ENCODE measurements around the gene TBCK. TPM values are rescaled to one million over a fixed set of nuclear protein-coding genes. Genes with fewer than 3 reads are reported as not detected.

The TBCK gene
- total and polyA plus RNA-seq, 9 of the 15 experiments (the other 6 are each of a cell fraction or from before 2014, with no cell fraction given) = 5.3 to 26.6 (median 16.2) TPM

DNA sequence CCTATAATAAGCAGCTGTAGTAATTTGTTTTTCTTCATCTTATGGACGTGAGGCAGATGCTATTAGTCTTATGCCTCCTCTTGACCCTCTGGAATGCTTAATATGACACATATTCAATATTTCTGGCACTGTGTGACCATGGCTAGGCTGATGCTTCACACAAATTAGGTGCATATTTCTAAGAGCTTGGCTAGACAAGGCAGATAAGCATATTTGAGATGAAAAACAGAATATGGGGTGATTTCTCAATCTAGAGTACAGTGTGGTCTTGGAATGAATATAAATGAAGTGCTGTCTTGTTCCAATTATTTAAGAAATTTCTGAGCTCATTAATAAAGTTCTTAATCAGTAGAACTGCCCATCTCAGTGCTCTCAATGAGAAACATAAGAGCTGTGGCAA is 264.5 kb downstream of the TBCK start:
- intact Hi-C loops (cut with micrococcal nuclease) (no loop called here), in situ Hi-C loops (cut with MboI) (no loop called here)
- TF ChIP-seq SMAD4 (CRISPR knock-in tag; conservative IDR thresholded peaks at IDR 0.05) (no peak), CREBBP (IDR thresholded peaks at IDR 0.05; ENCODE audit: low read depth, low read length) (no peak), SOX6 (IDR thresholded peaks at IDR 0.05) (no peak)
- BruUV-seq (replicated peaks) = no TSS peak
- H3K9ac ChIP-seq (ENCODE audit: insufficient read depth in 1 of 2, low read depth in 2 of 2, low read length in 2 of 2) = no peak overlapping the region
- FAIRE-seq = no peak
- 0% methylated on average over 1 of the region's 1 CpG for WGBS (ENCODE audit: insufficient coverage, low coverage, missing lambda C conversion rate)
- H3K9me1 ChIP-seq (ENCODE audit: control insufficient read depth, insufficient read depth, low read length) = no peaks in the 10 kb centered on the region
- H3K79me2 ChIP-seq (ENCODE audit: control insufficient read depth, insufficient read depth, low read length) = no peaks in the 10 kb centered on the region
- no peak for ATAC-seq
- no peak overlapping the region for H3K4me3 ChIP-seq
- H3K9me3 ChIP-seq (replicated peaks; ENCODE audit: control insufficient read depth, insufficient read depth, low read depth, low read length) = no peaks in the 10 kb centered on the region
- no peaks in the 10 kb centered on the region for H4K20me1 ChIP-seq (replicated peaks; ENCODE audit: control insufficient read depth, insufficient read depth, low read length)
- CTCF ChIA-PET (ENCODE audit: low intra/inter-chr PET ratio) = no interaction called here
- no peaks in the 10 kb centered on the region for H3K27me3 ChIP-seq (ENCODE audit: control insufficient read depth in 2 of 2, insufficient read depth in 2 of 2, low read length in 2 of 2)
- no peak overlapping the region for H3K4me2 ChIP-seq (ENCODE audit: insufficient read depth, low read length)
- no peaks in the 10 kb centered on the region for H3K4me1 ChIP-seq (replicated peaks in 1 of 2; ENCODE audit: control insufficient read depth in 2 of 2, insufficient read depth in 2 of 2, low read length in 2 of 2)
- H3K27ac ChIP-seq (ENCODE audit: extremely low read depth, low read depth, low read length) = no peak overlapping the region
- H3K36me3 ChIP-seq (ENCODE audit: control insufficient read depth, insufficient read depth, low read length) = no peaks in the 10 kb centered on the region
- no peak for DNase-seq (ENCODE audit: extremely low read depth in 1 of 4, low spot score in 3 of 4)
- POLR2A ChIA-PET = no interaction called here
- H2AFZ ChIP-seq (ENCODE audit: low read depth, low read length) = no peak overlapping the region

- ChIA-PET POLR2A (no interaction called here), CTCF (ENCODE audit: low intra/inter-chr PET ratio) (no interaction called here)
- intact Hi-C loops (cut with micrococcal nuclease) (no loop called here), in situ Hi-C loops (cut with MboI) (no loop called here)
- Histone ChIP-seq H3K9me3 (replicated peaks; ENCODE audit: control insufficient read depth, insufficient read depth, low read depth, low read length) (no peaks in the 10 kb centered on the region), H3K4me3 (no peak overlapping the region), H3K4me1 (replicated peaks in 1 of 2; ENCODE audit: control insufficient read depth in 2 of 2, insufficient read depth in 2 of 2, low read length in 2 of 2) (no peaks in the 10 kb centered on the region), H3K79me2 (ENCODE audit: control insufficient read depth, insufficient read depth, low read length) (no peaks in the 10 kb centered on the region), H3K4me2 (ENCODE audit: insufficient read depth, low read length) (no peak overlapping the region), H3K36me3 (ENCODE audit: control insufficient read depth, insufficient read depth, low read length) (no peaks in the 10 kb centered on the region), H3K27me3 (ENCODE audit: control insufficient read depth in 2 of 2, insufficient read depth in 2 of 2, low read length in 2 of 2) (no peaks in the 10 kb centered on the region), H3K9me1 (ENCODE audit: control insufficient read depth, insufficient read depth, low read length) (no peaks in the 10 kb centered on the region), H3K27ac (ENCODE audit: extremely low read depth, low read depth, low read length) (no peak overlapping the region), H4K20me1 (replicated peaks; ENCODE audit: control insufficient read depth, insufficient read depth, low read length) (no peaks in the 10 kb centered on the region), H2AFZ (ENCODE audit: low read depth, low read length) (no peak overlapping the region), H3K9ac (ENCODE audit: insufficient read depth in 1 of 2, low read depth in 2 of 2, low read length in 2 of 2) (no peak overlapping the region)
- TF ChIP-seq BMI1 (IDR thresholded peaks at IDR 0.05; ENCODE audit: low read length) (no peak), ZNF79 (CRISPR knock-in tag; IDR thresholded peaks at IDR 0.05; ENCODE audit: low read depth) (no peak)
- no TSS peak for BruUV-seq (replicated peaks)
- no peak for DNase-seq (ENCODE audit: extremely low read depth in 1 of 4, low spot score in 3 of 4)
- no peak for ATAC-seq
- FAIRE-seq = no peak
Measured at GRCh38 chr4:106049490-106049889, 266.5 kb downstream of the TBCK start.

Data from K562 (cell line).